Measurements from ENCODE around the gene TRAPPC4. TPM values are rescaled to one million over a fixed set of nuclear protein-coding genes. Genes with fewer than 3 reads are reported as not detected.
"Not testable (repeated sequence)": the region's sequence is repeated elsewhere in the genome, so short reads cannot be mapped to it uniquely, and the experiment has no call there.

Gene TRAPPC4
- total RNA-seq, 2 experiments from 2014 or later = 101 to 106 TPM

DNA sequence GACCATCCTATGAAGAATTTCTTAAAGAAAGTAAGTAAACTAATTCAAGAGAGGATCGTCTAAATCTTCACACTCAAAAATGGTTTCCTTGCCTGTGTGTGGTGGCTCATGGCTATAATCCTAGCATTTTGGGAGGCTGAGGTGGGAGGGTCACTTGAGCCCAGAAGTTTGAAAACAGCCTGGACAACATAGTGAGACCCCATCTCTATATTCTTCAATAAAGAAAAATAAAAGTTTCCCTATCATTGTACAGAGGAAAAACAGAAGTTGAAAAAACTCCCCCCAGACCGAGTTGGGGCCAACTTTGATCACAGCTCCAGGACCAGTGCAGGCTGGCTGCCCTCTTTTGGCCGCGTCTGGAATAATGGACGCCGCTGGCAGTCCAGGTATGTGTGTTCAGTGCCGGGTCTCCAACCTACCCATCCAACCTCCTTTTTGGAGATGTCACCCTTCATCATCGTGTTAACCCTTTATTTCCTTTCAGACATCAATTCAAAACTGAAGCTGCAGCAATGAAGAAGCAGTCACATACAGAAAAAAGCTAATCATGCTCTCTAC is 3.4 kb upstream of the TRAPPC4 start:
- ATAC-seq (ENCODE audit: poor library complexity) (no peak), DNase-seq (no peak)
- Mint-ChIP-seq H3K4me3 (peak overlapping the region; percentile 100), H3K9me3 (no peaks in the 10 kb centered on the region), H3K27ac (peak overlapping the region; percentile 99), H3K27me3 (no peaks in the 10 kb centered on the region), H3K36me3 (ENCODE audit: low read depth) (peaks cover 92% of the 10 kb centered on the region), H3K4me1 (ENCODE audit: low read depth) (peaks cover 57% of the 10 kb centered on the region)
- H3K27me3 ChIP-seq (ENCODE audit: control insufficient read depth in 1 of 2, insufficient read depth in 2 of 2, low read length in 2 of 2) = no peaks in the 10 kb centered on the region
- TF ChIP-seq, protein P1, sequence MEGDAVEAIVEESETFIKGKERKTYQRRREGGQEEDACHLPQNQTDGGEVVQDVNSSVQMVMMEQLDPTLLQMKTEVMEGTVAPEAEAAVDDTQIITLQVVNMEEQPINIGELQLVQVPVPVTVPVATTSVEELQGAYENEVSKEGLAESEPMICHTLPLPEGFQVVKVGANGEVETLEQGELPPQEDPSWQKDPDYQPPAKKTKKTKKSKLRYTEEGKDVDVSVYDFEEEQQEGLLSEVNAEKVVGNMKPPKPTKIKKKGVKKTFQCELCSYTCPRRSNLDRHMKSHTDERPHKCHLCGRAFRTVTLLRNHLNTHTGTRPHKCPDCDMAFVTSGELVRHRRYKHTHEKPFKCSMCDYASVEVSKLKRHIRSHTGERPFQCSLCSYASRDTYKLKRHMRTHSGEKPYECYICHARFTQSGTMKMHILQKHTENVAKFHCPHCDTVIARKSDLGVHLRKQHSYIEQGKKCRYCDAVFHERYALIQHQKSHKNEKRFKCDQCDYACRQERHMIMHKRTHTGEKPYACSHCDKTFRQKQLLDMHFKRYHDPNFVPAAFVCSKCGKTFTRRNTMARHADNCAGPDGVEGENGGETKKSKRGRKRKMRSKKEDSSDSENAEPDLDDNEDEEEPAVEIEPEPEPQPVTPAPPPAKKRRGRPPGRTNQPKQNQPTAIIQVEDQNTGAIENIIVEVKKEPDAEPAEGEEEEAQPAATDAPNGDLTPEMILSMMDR (IDR thresholded peaks at IDR 0.05) = no peak
- no peak overlapping the region for H3K4me3 ChIP-seq (ENCODE audit: low read length)
- H3K36me3 ChIP-seq (ENCODE audit: insufficient read depth, low read length) = peaks cover 64% of the 10 kb centered on the region
- H3K9me3 ChIP-seq (ENCODE audit: control insufficient read depth in 1 of 2, insufficient read depth in 1 of 2, low read length in 2 of 2) = peaks cover 0 to 3% of the 10 kb centered on the region in 2 experiments
- ChIA-PET POLR2A (interaction anchor here (0.7 to 4.9 kb wide), 5 partner anchors 16 to 80 kb away, joined by 3 to 74 read pairs (median 4); partner anchors contain the start of genes CENATAC, SLC37A4 and VPS11), CTCF (interaction anchor here (1.0 to 1.1 kb wide), 2 partner anchors 15 to 17 kb away, joined by 3 to 4 read pairs; partner anchors contain the start of genes CENATAC and SLC37A4)
- H3K27ac ChIP-seq (ENCODE audit: low read depth in 1 of 2, low read length in 2 of 2) = no peak overlapping the region
- intact Hi-C loops (cut with DNase I, micrococcal nuclease) = loop anchor here in 1 of 2 experiments (5.0 kb wide), 1 partner anchor 182 kb away; no protein-coding TSS in a partner anchor
- peaks cover 33% of the 10 kb centered on the region for H3K4me1 ChIP-seq (ENCODE audit: insufficient read depth, low read length)

DNA sequence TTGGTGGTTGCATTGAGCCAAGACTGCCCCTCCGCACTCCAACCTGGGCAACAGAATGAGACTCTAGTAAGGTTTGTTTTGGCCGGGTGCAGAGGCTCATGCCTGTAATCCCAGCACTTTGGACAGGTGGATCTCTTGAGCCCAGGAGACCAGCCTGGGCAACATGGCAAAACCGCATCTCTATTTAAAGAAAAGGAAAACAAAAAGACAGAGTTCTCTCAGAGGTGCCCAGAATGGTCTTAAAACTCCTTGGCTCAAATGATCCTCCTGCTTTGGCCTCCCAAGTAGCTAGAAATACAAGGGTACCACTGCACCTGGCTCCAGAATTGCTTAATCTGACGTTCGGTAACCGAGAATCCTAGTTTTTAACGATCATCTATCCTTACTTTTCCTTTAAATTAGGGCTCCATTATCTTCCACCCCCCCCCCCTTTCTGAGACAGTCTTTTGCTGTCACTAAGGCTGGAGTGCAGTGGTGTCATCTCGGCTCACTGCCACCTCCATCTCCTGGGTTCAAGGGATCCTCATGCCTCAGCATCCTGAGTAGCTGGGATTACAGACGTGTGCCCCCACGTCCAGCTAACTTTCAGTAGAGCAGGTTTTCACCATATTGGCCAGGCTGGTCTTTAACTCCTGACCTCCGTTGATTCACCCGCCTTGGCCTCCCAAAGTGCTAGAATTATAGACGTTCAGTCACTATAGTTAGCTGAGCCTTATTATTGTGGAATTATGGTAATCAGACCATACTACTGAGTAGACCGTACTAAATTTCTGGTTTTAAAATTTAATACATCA is 2.2 kb upstream of the TRAPPC4 start:
- Histone ChIP-seq H3K9me3 (ENCODE audit: control insufficient read depth in 1 of 2, insufficient read depth in 1 of 2, low read length in 2 of 2) (peaks cover 0 to 3% of the 10 kb centered on the region in 2 experiments), H3K27me3 (ENCODE audit: control insufficient read depth in 1 of 2, insufficient read depth in 2 of 2, low read length in 2 of 2) (no peaks in the 10 kb centered on the region), H3K4me1 (ENCODE audit: insufficient read depth, low read length) (peaks cover 45% of the 10 kb centered on the region), H3K36me3 (ENCODE audit: insufficient read depth, low read length) (peaks cover 61% of the 10 kb centered on the region), H3K27ac (ENCODE audit: low read depth in 1 of 2, low read length in 2 of 2) (peak overlapping the region; percentile 93), H3K4me3 (ENCODE audit: low read length) (no peak overlapping the region)
- Mint-ChIP-seq H3K27me3 (no peaks in the 10 kb centered on the region), H3K9me3 (no peaks in the 10 kb centered on the region), H3K36me3 (ENCODE audit: low read depth) (peaks cover 94% of the 10 kb centered on the region), H3K4me3 (peak overlapping the region; percentile 100), H3K27ac (peak overlapping the region; percentile 99), H3K4me1 (ENCODE audit: low read depth) (peaks cover 65% of the 10 kb centered on the region)
- ChIA-PET POLR2A (interaction anchor here (0.7 to 4.9 kb wide), 4 partner anchors 19 to 86 kb away, joined by 3 to 74 read pairs (median 6); partner anchors contain the start of genes CENATAC, DPAGT1 and VPS11), CTCF (interaction anchor here (1.0 to 1.1 kb wide), 2 partner anchors 14 to 19 kb away, joined by 3 to 4 read pairs; partner anchors contain the start of genes CENATAC and SLC37A4)
- ATAC-seq (ENCODE audit: poor library complexity) = no peak
- TF ChIP-seq, protein P1 (IDR thresholded peaks at IDR 0.05) = no peak
- DNase-seq = no peak
- intact Hi-C loops (cut with DNase I, micrococcal nuclease) = loop anchor here in 1 of 2 experiments (5.0 kb wide), 1 partner anchor 181 kb away; no protein-coding TSS in a partner anchor

DNA sequence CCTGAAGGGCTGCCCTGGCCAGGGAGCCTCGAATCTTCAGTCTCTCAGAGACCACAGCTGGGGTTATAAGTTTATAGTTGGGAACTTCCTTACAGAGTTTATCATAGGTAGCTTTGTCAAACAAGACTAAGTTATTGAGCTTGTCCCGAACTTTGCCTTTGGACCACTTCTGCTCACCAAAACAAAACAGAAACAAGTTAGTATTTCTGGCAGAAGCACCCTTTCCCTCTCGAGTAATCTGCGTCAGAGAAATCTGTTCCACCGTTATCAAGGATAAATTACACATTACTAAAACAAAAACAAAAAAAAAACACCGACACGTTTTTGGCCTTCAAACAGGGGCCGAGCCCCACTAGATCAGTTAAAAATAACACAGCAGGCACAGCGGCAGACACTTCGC is 1.2 kb upstream of the TRAPPC4 start:
- not testable (repeated sequence) for H3K9me3 Mint-ChIP-seq; ATAC-seq (ENCODE audit: poor library complexity); H3K27me3 Mint-ChIP-seq; H3K27me3 ChIP-seq (ENCODE audit: control insufficient read depth in 1 of 2, insufficient read depth in 2 of 2, low read length in 2 of 2); H3K9me3 ChIP-seq (ENCODE audit: control insufficient read depth in 1 of 2, insufficient read depth in 1 of 2, low read length in 2 of 2)
- Mint-ChIP-seq H3K36me3 (ENCODE audit: low read depth) (peaks cover 95% of the 10 kb centered on the region), H3K27ac (peak overlapping the region; percentile 99), H3K4me1 (ENCODE audit: low read depth) (peaks cover 67% of the 10 kb centered on the region), H3K4me3 (peak overlapping the region; percentile 100)
- Histone ChIP-seq H3K4me3 (ENCODE audit: low read length) (peak overlapping the region; percentile 63), H3K36me3 (ENCODE audit: insufficient read depth, low read length) (peaks cover 61% of the 10 kb centered on the region), H3K4me1 (ENCODE audit: insufficient read depth, low read length) (peaks cover 55% of the 10 kb centered on the region), H3K27ac (ENCODE audit: low read depth in 1 of 2, low read length in 2 of 2) (peak overlapping the region; percentile 93)
- DNase-seq = peak in 1 of 14 experiments; percentile 30
- ChIA-PET CTCF (interaction anchor here (2.3 kb wide), 1 partner anchor 21 kb away, joined by 7 read pairs; no protein-coding TSS in a partner anchor), POLR2A (interaction anchor here (0.6 to 4.9 kb wide), 9 partner anchors 10 to 445 kb away, joined by 3 to 74 read pairs (median 4); partner anchors contain the start of genes ARCN1 and CENATAC)
- intact Hi-C loops (cut with DNase I, micrococcal nuclease) = loop anchor here in 1 of 2 experiments (5.0 kb wide), 1 partner anchor 180 kb away; no protein-coding TSS in a partner anchor
